Measurements from ENCODE around the gene DAZAP1.

The DAZAP1 gene

GRCh38 chr19:1422943-1423342 lies 15.6 kb downstream of the DAZAP1 start:
- TF ChIP-seq CTCF (conservative IDR thresholded peaks at IDR 0.05; ENCODE audit: low read length) (no peak), EZH2phosphoT487 (IDR thresholded peaks at IDR 0.05; ENCODE audit: borderline replicate concordance) (no peak)
- peaks cover 96% of the 10 kb centered on the region; the same call in 1 of the 2 replicates for H3K36me3 ChIP-seq (ENCODE audit: insufficient read depth, low read length)

GRCh38 chr19:1423436-1424191 lies 16.2 kb downstream of the DAZAP1 start:
- Histone ChIP-seq H3K4me3 (ENCODE audit: low read length, poor library complexity, severe bottlenecking) (no peak overlapping the region), H3F3A (ENCODE audit: low read depth) (0 out of 2 replicates have a peak, but pooled peaks cover 3% of the 10 kb centered on the region), H3K36me3 (ENCODE audit: insufficient read depth, low read length) (peaks cover 95% of the 10 kb centered on the region; the same call in 1 of the 2 replicates), H3K9ac (ENCODE audit: low read depth, low read length, poor library complexity, severe bottlenecking) (no peak overlapping the region), H4K20me1 (ENCODE audit: insufficient read depth, low read length, poor library complexity, severe bottlenecking) (peaks cover 39% of the 10 kb centered on the region), H3K4me2 (ENCODE audit: low read depth, low read length, poor library complexity, severe bottlenecking) (no peak overlapping the region), H3K9me3 (ENCODE audit: insufficient read depth, low read depth, low read length) (no peaks in the 10 kb centered on the region), H3K4me1 (ENCODE audit: insufficient read depth, low read length, poor library complexity, severe bottlenecking) (no peaks in the 10 kb centered on the region), H3K79me2 (ENCODE audit: insufficient read depth, low read length) (peaks cover 42% of the 10 kb centered on the region), H3K9me2 (replicated peaks; ENCODE audit: low read depth, low read length) (no peaks in the 10 kb centered on the region), H2AFZ (ENCODE audit: low read length) (no peak overlapping the region), H3K27me3 (ENCODE audit: insufficient read depth, low read length, poor library complexity, severe bottlenecking) (no peaks in the 10 kb centered on the region)
- TF ChIP-seq CTCF (conservative IDR thresholded peaks at IDR 0.05; ENCODE audit: low read length) (no peak), EZH2phosphoT487 (IDR thresholded peaks at IDR 0.05; ENCODE audit: borderline replicate concordance) (no peak)

More at GRCh38 chr19:1422943-1423342, 15.6 kb downstream of the DAZAP1 start:
- H3K4me3 ChIP-seq (ENCODE audit: low read length, poor library complexity, severe bottlenecking), result no peak overlapping the region
- no peaks in the 10 kb centered on the region for H3K9me3 ChIP-seq (ENCODE audit: insufficient read depth, low read depth, low read length)
- no peaks in the 10 kb centered on the region for H3K27me3 ChIP-seq (ENCODE audit: insufficient read depth, low read length, poor library complexity, severe bottlenecking)
- 0 out of 2 replicates have a peak, but pooled peaks cover 3% of the 10 kb centered on the region for H3F3A ChIP-seq (ENCODE audit: low read depth)
- H2AFZ ChIP-seq (ENCODE audit: low read length), result no peak overlapping the region
- H3K4me2 ChIP-seq (ENCODE audit: low read depth, low read length, poor library complexity, severe bottlenecking), result no peak overlapping the region
- no peak overlapping the region for H3K9ac ChIP-seq (ENCODE audit: low read depth, low read length, poor library complexity, severe bottlenecking)
- H3K9me2 ChIP-seq (replicated peaks; ENCODE audit: low read depth, low read length), result no peaks in the 10 kb centered on the region
- H3K79me2 ChIP-seq (ENCODE audit: insufficient read depth, low read length), result peaks cover 49% of the 10 kb centered on the region
- peaks cover 46% of the 10 kb centered on the region for H4K20me1 ChIP-seq (ENCODE audit: insufficient read depth, low read length, poor library complexity, severe bottlenecking)
- H3K4me1 ChIP-seq (ENCODE audit: insufficient read depth, low read length, poor library complexity, severe bottlenecking), result no peaks in the 10 kb centered on the region

GRCh38 chr19:1424192-1424955 lies 17.0 kb downstream of the DAZAP1 start:
- peaks cover 34% of the 10 kb centered on the region for H4K20me1 ChIP-seq (ENCODE audit: insufficient read depth, low read length, poor library complexity, severe bottlenecking)

More at GRCh38 chr19:1424192-1424955, 17.0 kb downstream of the DAZAP1 start:
- Histone ChIP-seq H3K27me3 (ENCODE audit: insufficient read depth, low read length, poor library complexity, severe bottlenecking) (no peaks in the 10 kb centered on the region), H3K9me3 (ENCODE audit: insufficient read depth, low read depth, low read length) (no peaks in the 10 kb centered on the region), H3K9me2 (replicated peaks; ENCODE audit: low read depth, low read length) (no peaks in the 10 kb centered on the region), H3K79me2 (ENCODE audit: insufficient read depth, low read length) (peaks cover 34% of the 10 kb centered on the region; the same call in 1 of the 2 replicates), H3K4me3 (ENCODE audit: low read length, poor library complexity, severe bottlenecking) (no peak overlapping the region), H2AFZ (ENCODE audit: low read length) (no peak overlapping the region), H3K4me1 (ENCODE audit: insufficient read depth, low read length, poor library complexity, severe bottlenecking) (no peaks in the 10 kb centered on the region), H3K36me3 (ENCODE audit: insufficient read depth, low read length) (peaks cover 95% of the 10 kb centered on the region; the same call in 1 of the 2 replicates), H3K9ac (ENCODE audit: low read depth, low read length, poor library complexity, severe bottlenecking) (no peak overlapping the region), H3K4me2 (ENCODE audit: low read depth, low read length, poor library complexity, severe bottlenecking) (no peak overlapping the region), H3F3A (ENCODE audit: low read depth) (0 out of 2 replicates have a peak, but pooled peaks cover 3% of the 10 kb centered on the region)
- TF ChIP-seq EZH2phosphoT487 (IDR thresholded peaks at IDR 0.05; ENCODE audit: borderline replicate concordance), result no peak
- no peak for TF ChIP-seq CTCF (conservative IDR thresholded peaks at IDR 0.05; ENCODE audit: low read length)

Data from Loucy (cell line).